Glomerular endothelial cell (primary cell): Measurements from ENCODE around the gene PPP2R1B. TPM values are rescaled to one million over a fixed set of nuclear protein-coding genes. Genes with fewer than 3 reads are reported as not detected.

Experiments used
- DNase-seq: peaks from one replicate; pipeline ENCODE4 v3.0.0-alpha.2; 2011; ENCODE audit warnings: low read depth, low spot score; ENCODE audit errors: extremely low read depth
- total RNA-seq: library from RNA; depleted of rRNA; stranded (reverse); fragments of >200 nt; gene quantifications from 2 replicates; pipeline ENCODE4 v1.2.3, GENCODE V29; 2015

Gene PPP2R1B
- 30.1 and 33.4 TPM in 2 replicates for total RNA-seq

GRCh38 chr11:111765984-111766833 lies at the start of gene PPP2R1B:
Gene PPP2R1B (minus strand): TSS chr11:111766389. CDS start chr11:111766361, 28 bp downstream.
- DNase-seq, result no peak

DNA sequence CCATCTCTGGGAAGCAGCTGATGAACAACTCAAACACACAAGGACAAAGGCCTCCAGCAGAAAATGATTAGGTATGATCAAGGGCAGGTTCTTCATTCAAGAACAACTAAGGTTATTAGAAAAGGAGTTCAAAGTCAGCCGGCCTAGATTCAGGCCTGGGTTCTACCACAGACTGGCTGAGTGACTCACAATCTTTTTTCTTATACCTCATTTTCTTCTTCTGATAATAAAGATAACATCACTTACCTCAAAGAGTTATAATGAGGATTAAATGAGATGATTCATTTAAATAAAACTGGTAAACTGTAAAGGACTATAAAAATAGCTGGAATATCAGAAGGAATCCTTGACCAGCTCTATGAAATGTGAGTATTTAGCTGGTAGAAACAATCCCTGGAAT lies 49.3 kb upstream of the PPP2R1B start:
- DNase-seq, result no peak

- DNase-seq, result no peak
Measured at GRCh38 chr11:111814557-111815320, 48.5 kb upstream of the PPP2R1B start.

GRCh38 chr11:111814106-111814505 lies 47.9 kb upstream of the PPP2R1B start:
- DNase-seq, result no peak

DNA sequence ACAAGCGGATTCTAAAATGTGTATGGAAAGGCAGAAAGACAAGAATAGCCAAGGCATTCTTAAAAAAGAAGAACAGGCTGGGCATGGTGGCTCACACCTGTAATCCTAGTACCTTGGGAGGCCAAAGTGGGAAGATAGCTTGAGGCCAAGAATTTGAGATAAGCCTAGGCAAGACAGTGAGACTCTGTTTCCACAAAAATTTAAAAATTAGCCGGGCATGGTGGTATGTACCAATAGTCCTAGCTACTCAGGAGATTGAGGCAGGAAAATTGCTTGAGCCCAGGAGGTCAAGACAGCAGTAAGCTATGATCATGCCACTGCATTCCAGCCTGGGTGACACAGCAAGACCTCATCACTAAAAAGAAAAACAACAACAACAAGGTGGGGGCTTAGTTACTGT lies 46.0 kb upstream of the PPP2R1B start:
- no peak for DNase-seq

DNA sequence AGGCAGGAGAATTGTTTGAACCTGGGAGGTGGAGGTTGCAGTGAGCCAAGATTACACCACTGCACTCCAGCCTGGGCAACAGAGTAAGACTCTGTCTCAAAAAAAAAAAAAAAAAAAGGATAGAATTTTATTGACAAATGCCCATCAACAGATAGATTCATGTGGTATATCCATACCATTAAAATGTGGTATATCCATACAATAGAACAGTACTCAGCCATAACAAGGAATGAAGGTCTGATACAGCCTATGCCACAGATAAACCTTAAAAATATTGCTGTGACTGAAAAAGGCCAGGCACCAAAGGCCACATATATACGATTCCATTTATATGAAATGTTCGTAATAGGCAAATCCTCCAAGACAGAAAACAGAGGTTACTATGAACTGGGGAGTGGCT lies 45.3 kb upstream of the PPP2R1B start:
- no peak for DNase-seq

DNA sequence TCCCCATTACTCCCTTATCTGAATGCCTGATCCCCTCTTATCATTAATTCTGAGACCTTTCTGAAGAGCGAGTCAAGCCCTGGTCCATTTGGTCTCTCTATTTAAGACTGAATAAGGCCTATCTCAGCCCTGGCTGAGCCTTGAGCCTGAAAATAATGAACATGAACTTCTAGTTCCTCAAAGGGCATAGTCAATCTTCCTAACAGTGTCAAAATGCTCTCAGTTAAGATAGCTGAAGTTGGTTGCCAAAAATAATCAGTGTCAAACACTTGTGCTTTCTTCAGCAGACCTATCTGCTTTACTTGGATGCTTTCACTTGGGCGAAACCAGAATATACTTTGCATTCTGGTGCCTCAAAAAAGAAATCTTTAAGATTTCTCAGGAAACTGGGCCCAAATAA lies 42.6 kb upstream of the PPP2R1B start:
- DNase-seq, result no peak

DNA sequence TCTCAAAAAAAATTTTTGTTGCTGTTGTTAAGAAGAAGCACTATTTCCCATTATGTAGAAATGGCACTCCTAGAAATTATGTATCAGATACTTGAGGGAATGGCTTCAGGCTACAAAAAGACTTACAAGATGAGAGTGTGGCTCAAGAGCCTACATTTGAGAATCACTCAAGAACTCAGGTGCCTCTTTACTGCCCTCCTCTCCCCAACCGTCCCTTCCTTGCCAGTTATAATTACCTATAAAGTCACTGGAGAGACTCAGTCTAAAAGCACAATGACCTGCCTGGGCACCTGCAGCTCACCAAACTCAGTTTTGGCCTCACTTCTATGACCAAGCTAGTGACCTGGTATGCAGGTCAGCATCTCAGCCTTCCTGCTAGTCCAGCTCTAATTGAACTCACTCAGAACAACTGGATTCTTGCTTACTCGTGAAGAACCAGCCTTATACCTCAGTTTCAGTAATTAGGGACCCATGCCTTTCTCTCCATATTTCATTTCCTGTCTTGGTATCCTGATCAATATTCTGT lies 41.9 kb upstream of the PPP2R1B start:
- no peak for DNase-seq

- DNase-seq, result no peak
Measured at GRCh38 chr11:111807076-111807475, 40.9 kb upstream of the PPP2R1B start.

DNA sequence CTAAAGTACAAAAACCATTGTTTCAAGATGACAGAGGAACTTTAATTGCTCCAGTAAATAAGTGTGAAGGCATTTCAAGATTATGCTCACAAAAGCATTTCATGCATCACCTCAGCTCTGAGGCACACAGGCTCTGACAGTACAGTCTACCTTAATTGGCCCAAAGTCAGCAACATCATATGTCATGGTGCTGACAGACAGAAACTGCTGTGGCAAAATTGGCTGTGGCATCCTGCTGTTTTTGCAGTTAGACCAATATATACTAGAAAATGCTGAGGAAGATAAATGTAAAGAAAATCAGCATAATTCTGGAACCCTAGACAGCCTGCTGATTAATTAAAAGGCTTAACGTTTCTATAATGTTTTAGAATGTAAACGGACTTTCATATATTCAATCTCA lies 34.9 kb upstream of the PPP2R1B start:
- no peak for DNase-seq

- DNase-seq, result no peak
Measured at GRCh38 chr11:111798279-111798678, 32.1 kb upstream of the PPP2R1B start.

DNA sequence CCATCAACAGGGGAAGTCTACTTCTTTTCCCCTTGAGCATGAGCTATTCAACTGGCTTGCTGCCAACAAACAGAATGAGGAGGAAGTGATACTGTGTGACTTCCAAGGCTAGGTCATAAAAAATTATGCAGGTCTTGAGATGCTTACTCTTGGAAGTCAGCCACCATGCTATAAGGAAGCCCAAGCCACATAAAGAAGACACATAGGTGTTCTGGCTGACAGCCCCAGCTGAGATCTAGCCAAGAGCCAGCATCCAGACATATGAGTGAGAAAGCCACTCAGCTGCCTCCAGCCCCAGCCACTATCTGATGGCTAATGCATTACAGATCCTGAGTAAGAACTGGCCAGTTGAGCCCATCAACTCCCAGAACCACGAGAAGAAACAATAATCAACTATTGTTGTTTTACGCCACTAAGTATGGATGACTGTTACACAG lies 31.0 kb upstream of the PPP2R1B start:
- no peak for DNase-seq

DNA sequence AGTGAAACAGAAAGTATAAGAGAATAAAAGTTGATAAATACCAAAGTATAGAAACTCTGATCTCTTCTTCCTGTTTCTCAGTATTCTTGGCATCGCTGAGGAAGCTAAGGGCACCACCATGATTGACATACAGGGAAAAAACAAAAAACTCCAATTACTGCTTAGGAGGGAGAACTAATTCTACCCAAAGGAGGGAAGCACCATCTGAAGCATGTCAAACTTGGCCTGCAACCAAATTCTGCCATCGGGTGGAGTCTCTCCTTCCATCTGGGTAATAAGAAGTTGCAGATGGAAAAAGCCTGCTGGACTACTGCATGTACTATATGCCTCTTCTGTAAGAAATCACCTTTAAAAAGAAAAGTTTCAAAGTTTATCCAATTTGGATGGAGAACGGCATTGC lies 30.5 kb upstream of the PPP2R1B start:
- no peak for DNase-seq

DNA sequence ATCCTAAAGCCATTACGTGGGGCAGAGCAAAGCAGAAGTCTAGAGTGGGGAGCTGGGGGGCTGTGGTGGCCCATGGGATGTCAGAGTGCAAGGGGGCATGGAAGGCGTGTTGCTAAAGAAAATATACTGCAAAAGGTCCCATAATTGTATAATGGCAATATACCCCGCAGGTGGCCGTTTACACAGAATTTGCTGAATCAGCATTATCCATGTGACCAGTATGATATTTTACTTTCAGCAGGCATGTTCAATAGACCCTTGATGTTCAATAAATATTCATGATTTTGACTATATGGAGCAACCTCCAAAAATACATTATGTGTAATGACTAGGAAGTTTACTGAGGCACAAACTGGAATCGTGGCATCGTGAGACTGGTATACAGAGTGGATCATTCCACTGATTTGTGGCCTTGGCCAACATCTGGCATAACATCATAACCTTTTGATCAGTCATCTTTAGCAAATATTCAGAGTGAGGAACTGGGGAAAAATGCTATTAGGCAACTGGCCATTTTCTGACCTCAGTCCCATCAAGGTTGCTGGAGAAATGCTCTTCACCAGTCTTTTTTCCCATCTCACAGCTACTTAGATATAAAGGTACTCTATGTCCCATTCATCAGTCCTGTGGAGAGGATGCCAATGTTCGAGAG lies 29.3 kb upstream of the PPP2R1B start:
- DNase-seq, result no peak

- no peak for DNase-seq
Measured at GRCh38 chr11:111793863-111794262, 27.7 kb upstream of the PPP2R1B start.

DNA sequence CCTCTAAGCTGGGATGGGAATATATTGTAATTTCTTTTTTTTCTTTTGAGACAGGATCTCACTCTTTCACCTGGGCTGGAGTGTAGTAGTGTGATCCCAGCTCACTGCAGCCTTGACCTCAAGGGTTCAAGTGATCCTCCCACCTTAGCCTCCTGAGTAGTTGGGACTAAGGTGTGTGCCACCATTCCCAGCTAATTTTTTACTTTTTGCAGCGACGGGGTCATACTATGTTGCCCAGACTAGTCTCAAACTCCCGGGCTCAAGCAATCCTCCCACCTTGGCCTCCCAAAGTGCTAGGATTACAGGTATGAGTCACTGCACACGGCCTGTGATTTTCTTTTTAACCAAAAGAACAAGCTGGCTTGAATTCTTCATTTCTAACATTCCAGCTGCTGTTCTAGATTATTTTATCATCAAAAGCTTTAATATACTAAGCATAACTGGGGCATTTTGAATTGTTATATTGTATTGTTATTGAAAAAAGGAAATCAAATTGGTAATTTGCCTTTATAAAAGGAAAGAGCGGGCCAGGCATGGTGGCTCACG lies 26.8 kb upstream of the PPP2R1B start:
- DNase-seq, result no peak

DNA sequence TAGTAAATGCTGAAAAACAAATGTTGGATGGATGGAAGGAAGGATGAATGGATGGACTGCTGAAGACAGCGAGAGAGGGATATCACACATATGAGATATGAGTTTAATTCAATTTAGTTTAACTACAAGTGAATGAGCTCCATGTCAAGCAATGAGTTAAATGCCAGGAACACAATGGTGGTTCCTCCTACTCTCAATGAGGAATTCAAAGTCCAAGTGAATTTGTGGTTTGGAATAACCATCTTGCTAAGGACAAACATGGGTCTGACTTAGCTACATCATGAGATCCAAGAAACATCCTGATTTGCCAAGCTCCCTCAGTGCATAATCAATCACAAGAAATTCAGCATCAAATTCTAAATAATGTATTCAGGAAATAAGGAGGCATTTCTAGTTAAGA lies 26.1 kb upstream of the PPP2R1B start:
- no peak for DNase-seq

DNA sequence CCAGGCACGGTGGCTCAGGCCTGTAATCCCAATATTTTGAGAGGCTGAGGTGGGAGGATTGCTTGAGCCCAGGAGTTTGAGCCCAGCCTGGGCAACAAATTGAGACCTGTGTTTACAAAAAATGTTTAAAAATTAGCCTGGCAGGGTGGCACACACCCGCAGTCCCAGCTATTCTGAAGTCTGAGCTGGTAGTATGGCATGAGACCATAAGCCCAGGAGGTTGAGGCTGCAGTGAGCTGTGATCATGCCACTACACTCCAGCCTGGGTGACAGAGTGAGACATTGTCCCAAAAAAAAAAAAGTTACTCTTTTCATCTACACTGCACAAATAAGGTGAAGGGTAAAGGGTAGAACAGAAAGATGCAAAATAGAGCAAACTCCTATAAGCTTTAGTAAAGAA lies 22.3 kb upstream of the PPP2R1B start:
- DNase-seq, result no peak

- no peak for DNase-seq
Measured at GRCh38 chr11:111788051-111788450, 21.9 kb upstream of the PPP2R1B start.

- no peak for DNase-seq
Measured at GRCh38 chr11:111785886-111786412, 19.8 kb upstream of the PPP2R1B start.

- no peak for DNase-seq
Measured at GRCh38 chr11:111785076-111785475, 18.9 kb upstream of the PPP2R1B start.
